Panc1 (cell line): Measurements from ENCODE around the gene AP2B1. TPM values are rescaled to one million over a fixed set of nuclear protein-coding genes. Genes with fewer than 3 reads are reported as not detected.

Experiments
- ATAC-seq: fragments of 200-7000 bp; cut with Tn5 transposase; 2 replicates; pipeline ENCODE4 v1.9.1; 2020; ENCODE audit warnings: mild to moderate bottlenecking, moderate library complexity
- BruUV-seq: library from RNA; stranded (reverse); fragments of 400-500 nt; replicated peaks from 2 replicates; lab custom pipeline; 2021; lab: Mats Ljungman, UMichigan
- CTCF ChIA-PET: fragments of 300-600 bp; sonication (Branson Sonifier 250); formaldehyde crosslinking; loops from one replicate; lab custom pipeline; 2022; ENCODE audit warnings: antibody characterized with exemption; lab: Charles Lee
- POLR2A ChIA-PET: fragments of 300-600 bp; sonication (Branson Sonifier 250); formaldehyde crosslinking; loops from one replicate; lab custom pipeline; 2022; ENCODE audit warnings: antibody characterized with exemption; lab: Charles Lee
- DNase-seq: peaks from one replicate; pipeline ENCODE4 v3.0.0-alpha.2; 2010; ENCODE audit warnings: low read depth, low spot score
- H3K27ac ChIP-seq: 2 replicates; pipeline ENCODE4 v1.5.1; 2011; ENCODE audit warnings: mild to moderate bottlenecking, low read length, inconsistent platforms
- H3K27me3 ChIP-seq: fragments of 200-500 bp; sonication (Bioruptor generic); 2 replicates; pipeline ENCODE4 v1.6.0; 2014; ENCODE audit warnings: low read length, inconsistent platforms; ENCODE audit not compliant: control insufficient read depth, insufficient read depth
- H3K36me3 ChIP-seq: fragments of 200-500 bp; sonication (Bioruptor generic); 2 replicates; pipeline ENCODE4 v1.5.1; 2014; ENCODE audit warnings: inconsistent platforms, mild to moderate bottlenecking, low read length, moderate library complexity; ENCODE audit not compliant: control insufficient read depth, insufficient read depth
- H3K4me1 ChIP-seq: 2 replicates; pipeline ENCODE4 v1.5.1; 2011; ENCODE audit warnings: inconsistent platforms, mild to moderate bottlenecking, low read length, moderate library complexity; ENCODE audit not compliant: control insufficient read depth, insufficient read depth
- H3K4me3 ChIP-seq, 2 experiments: 2 replicates each; pipeline ENCODE4 v1.5.1; 2011 to 2012; ENCODE audit warnings: low read depth in 2 of 2, low read length in 2 of 2, mild to moderate bottlenecking in 2 of 2, inconsistent platforms in 1 of 2, moderate library complexity in 1 of 2
- H3K9me3 ChIP-seq: fragments of 200-500 bp; sonication (Bioruptor generic); 2 replicates; pipeline ENCODE4 v1.5.1; 2014; ENCODE audit warnings: low read depth, mild to moderate bottlenecking, inconsistent platforms, low read length, moderate library complexity; ENCODE audit not compliant: control insufficient read depth, insufficient read depth
- POLR2AphosphoS5 ChIP-seq: IDR thresholded peaks from 2 replicates; pipeline ENCODE4 v1.6.1; 2012; ENCODE audit warnings: mild to moderate bottlenecking, low read depth, low read length, moderate library complexity
- SIN3A ChIP-seq: IDR thresholded peaks from 2 replicates; pipeline ENCODE4 v1.6.1; 2012; ENCODE audit warnings: low read depth, mild to moderate bottlenecking, low read length, moderate library complexity, borderline replicate concordance; ENCODE audit not compliant: insufficient read depth
- TCF7L2 ChIP-seq: IDR thresholded peaks from 2 replicates; pipeline ENCODE4 v1.6.1; 2011; ENCODE audit warnings: mild to moderate bottlenecking, low read depth, low read length, inconsistent platforms
- in situ Hi-C: cut with HindIII; loops from 2 replicates; pipeline ENCODE4 v1.10.0; 2016; ENCODE audit warnings: low sequenced_read_pairs, low pct_unique_long_range_greater_than_20kb
- intact Hi-C: fragments of 100-400 bp; cut with micrococcal nuclease; formaldehyde crosslinking; loops from one replicate; pipeline ENCODE4 v1.10.0; 2022; ENCODE audit not compliant: unreplicated experiment
- total RNA-seq: library from RNA; stranded (reverse); gene quantifications from one replicate; pipeline ENCODE4 v1.2.1, GENCODE V29; 2021; ENCODE audit not compliant: unreplicated experiment
- TF ChIP-seq, protein P1 (sequence below): fragments of 450-650 bp; IDR thresholded peaks from 2 replicates; pipeline ENCODE4 v1.5.1; 2017; ENCODE audit warnings: mild to moderate bottlenecking
- TF ChIP-seq, protein P2 (sequence below), 2 experiments: IDR thresholded peaks; 2 replicates each; pipeline ENCODE4 v1.6.1; 2011 to 2012; ENCODE audit warnings: low read depth in 2 of 2, control low read depth in 1 of 2, low read length in 1 of 2, mild to moderate bottlenecking in 1 of 2, moderate library complexity in 1 of 2; ENCODE audit not compliant: insufficient read depth in 1 of 2

AP2B1 gene
- total RNA-seq, 1 experiment from 2014 or later, result 446 TPM

DNA sequence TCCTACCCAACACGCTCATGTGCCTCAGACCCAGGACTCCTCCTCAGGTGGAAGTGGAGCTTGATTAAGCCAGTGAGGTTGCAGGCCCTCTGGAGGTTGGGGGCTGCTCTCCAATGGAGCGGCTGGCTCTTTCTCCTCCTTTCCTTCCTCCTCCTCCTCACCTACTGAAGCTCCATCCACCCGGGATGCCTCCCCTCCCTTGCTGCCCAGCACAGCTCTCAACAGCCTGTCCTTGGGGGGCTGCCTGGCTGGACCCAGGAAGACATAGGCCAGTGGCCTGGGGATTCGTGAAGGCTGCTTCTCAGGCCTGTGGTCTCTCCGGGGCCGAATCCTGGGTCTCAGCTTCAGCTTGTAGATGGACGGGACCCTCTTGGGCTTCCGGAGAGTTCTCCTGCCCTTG, 157.7 kb downstream of the AP2B1 start:
- CTCF ChIA-PET, result no interaction called here
- Histone ChIP-seq H3K9me3 (no peaks in the 10 kb centered on the region), H3K27ac (no peak overlapping the region), H3K4me3 (no peak overlapping the region), H3K4me1 (peaks cover 13% of the 10 kb centered on the region), H3K27me3 (peaks cover 4% of the 10 kb centered on the region), H3K36me3 (no peaks in the 10 kb centered on the region)
- TF ChIP-seq, protein P1, sequence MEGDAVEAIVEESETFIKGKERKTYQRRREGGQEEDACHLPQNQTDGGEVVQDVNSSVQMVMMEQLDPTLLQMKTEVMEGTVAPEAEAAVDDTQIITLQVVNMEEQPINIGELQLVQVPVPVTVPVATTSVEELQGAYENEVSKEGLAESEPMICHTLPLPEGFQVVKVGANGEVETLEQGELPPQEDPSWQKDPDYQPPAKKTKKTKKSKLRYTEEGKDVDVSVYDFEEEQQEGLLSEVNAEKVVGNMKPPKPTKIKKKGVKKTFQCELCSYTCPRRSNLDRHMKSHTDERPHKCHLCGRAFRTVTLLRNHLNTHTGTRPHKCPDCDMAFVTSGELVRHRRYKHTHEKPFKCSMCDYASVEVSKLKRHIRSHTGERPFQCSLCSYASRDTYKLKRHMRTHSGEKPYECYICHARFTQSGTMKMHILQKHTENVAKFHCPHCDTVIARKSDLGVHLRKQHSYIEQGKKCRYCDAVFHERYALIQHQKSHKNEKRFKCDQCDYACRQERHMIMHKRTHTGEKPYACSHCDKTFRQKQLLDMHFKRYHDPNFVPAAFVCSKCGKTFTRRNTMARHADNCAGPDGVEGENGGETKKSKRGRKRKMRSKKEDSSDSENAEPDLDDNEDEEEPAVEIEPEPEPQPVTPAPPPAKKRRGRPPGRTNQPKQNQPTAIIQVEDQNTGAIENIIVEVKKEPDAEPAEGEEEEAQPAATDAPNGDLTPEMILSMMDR, result no peak
- TF ChIP-seq POLR2AphosphoS5 (no peak), TCF7L2 (no peak), SIN3A (no peak)
- TF ChIP-seq, protein P2, sequence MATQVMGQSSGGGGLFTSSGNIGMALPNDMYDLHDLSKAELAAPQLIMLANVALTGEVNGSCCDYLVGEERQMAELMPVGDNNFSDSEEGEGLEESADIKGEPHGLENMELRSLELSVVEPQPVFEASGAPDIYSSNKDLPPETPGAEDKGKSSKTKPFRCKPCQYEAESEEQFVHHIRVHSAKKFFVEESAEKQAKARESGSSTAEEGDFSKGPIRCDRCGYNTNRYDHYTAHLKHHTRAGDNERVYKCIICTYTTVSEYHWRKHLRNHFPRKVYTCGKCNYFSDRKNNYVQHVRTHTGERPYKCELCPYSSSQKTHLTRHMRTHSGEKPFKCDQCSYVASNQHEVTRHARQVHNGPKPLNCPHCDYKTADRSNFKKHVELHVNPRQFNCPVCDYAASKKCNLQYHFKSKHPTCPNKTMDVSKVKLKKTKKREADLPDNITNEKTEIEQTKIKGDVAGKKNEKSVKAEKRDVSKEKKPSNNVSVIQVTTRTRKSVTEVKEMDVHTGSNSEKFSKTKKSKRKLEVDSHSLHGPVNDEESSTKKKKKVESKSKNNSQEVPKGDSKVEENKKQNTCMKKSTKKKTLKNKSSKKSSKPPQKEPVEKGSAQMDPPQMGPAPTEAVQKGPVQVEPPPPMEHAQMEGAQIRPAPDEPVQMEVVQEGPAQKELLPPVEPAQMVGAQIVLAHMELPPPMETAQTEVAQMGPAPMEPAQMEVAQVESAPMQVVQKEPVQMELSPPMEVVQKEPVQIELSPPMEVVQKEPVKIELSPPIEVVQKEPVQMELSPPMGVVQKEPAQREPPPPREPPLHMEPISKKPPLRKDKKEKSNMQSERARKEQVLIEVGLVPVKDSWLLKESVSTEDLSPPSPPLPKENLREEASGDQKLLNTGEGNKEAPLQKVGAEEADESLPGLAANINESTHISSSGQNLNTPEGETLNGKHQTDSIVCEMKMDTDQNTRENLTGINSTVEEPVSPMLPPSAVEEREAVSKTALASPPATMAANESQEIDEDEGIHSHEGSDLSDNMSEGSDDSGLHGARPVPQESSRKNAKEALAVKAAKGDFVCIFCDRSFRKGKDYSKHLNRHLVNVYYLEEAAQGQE (IDR thresholded peaks at IDR 0.05; ENCODE audit: insufficient read depth in 1 of 2, low read depth in 2 of 2, low read length in 1 of 2), result no peak
- POLR2A ChIA-PET, result no interaction called here
- intact Hi-C loops (loop anchor here (5.0 kb wide), 2 partner anchors 133 to 188 kb away; no protein-coding TSS in a partner anchor), in situ Hi-C loops (no loop called here)
- no peak for DNase-seq
- BruUV-seq, result no TSS peak
- ATAC-seq, result no peak

DNA sequence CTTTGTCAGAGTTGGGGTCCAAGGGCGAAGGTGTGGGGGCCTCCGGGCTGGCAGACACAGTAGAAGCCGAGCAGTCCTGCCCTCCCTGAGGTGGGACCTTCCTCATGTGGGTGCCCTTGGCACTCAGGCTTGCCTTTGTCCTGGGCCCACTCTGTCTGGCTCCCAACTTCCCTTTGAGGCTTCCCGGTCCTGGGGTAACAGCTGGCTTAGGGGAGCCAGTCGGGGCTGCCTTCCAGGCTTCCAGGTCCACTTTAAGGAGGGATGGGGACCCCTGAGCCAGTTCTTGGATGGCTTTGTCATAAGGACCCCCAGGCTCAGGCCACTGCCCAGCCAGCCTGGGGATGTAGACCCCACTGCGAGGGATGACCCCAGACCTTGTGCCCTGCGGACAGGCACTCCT, 158.1 kb downstream of the AP2B1 start:
- Histone ChIP-seq H3K4me1 (peaks cover 13% of the 10 kb centered on the region), H3K4me3 (no peak overlapping the region), H3K27me3 (peaks cover 4% of the 10 kb centered on the region), H3K27ac (no peak overlapping the region), H3K36me3 (no peaks in the 10 kb centered on the region), H3K9me3 (no peaks in the 10 kb centered on the region)
- ChIA-PET POLR2A (no interaction called here), CTCF (no interaction called here)
- ATAC-seq, result no peak
- intact Hi-C loops (loop anchor here (5.0 kb wide), 2 partner anchors 133 to 188 kb away; no protein-coding TSS in a partner anchor), in situ Hi-C loops (no loop called here)
- DNase-seq, result no peak
- no peak for TF ChIP-seq SIN3A
- TF ChIP-seq, protein P2 (IDR thresholded peaks at IDR 0.05; ENCODE audit: insufficient read depth in 1 of 2, low read depth in 2 of 2, low read length in 1 of 2), result no peak
- TF ChIP-seq, protein P1, result no peak
- no TSS peak for BruUV-seq
